GM12891 (cell line): ENCODE measurements around the gene HOMER3.
"Not testable (repeated sequence)": the region's sequence is repeated elsewhere in the genome, so short reads cannot be mapped to it uniquely, and the experiment has no call there.

Experiments
- POLR2A ChIP-seq: IDR thresholded peaks from 2 replicates; pipeline ENCODE4 v1.6.1; 2011; ENCODE audit warnings: low read depth, low read length, control low read depth
- POLR2AphosphoS5 ChIP-seq: IDR thresholded peaks from 2 replicates; pipeline ENCODE4 v1.6.1; 2011; ENCODE audit warnings: low read depth, low read length, control low read depth
- TAF1 ChIP-seq: IDR thresholded peaks from 2 replicates; pipeline ENCODE4 v1.6.1; 2011; ENCODE audit warnings: low read depth, low read length, control low read depth

DNA sequence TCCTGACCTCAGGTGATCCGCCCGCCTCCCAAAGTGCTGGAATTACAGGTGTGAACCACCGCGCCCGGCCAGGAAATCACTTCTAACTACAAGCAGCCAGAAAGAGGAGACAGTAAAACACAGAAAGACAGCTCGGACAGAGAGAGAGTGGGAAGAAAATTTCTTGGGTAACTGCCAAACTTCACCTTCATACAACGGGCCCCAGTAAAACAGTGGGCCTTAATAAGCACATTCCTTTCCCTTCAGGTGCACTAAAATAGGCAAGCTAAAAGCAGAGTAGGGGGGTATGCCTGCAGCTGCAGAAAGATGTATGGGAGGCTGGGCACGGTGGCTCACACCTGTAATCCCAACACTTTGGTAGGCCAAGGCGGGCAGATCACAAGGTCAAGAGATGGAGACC lies 23.4 kb downstream of the HOMER3 start:
- TF ChIP-seq POLR2AphosphoS5, POLR2A, TAF1: not testable (repeated sequence)
